CD4-positive, alpha-beta T cell treated with Interleukin-15 for 1 hour (primary cell): ENCODE data around the gene NSMF.

Source experiments
- DNase-seq: peaks from one replicate; pipeline ENCODE4 v3.0.0-alpha.2; 2020

The NSMF gene

DNA sequence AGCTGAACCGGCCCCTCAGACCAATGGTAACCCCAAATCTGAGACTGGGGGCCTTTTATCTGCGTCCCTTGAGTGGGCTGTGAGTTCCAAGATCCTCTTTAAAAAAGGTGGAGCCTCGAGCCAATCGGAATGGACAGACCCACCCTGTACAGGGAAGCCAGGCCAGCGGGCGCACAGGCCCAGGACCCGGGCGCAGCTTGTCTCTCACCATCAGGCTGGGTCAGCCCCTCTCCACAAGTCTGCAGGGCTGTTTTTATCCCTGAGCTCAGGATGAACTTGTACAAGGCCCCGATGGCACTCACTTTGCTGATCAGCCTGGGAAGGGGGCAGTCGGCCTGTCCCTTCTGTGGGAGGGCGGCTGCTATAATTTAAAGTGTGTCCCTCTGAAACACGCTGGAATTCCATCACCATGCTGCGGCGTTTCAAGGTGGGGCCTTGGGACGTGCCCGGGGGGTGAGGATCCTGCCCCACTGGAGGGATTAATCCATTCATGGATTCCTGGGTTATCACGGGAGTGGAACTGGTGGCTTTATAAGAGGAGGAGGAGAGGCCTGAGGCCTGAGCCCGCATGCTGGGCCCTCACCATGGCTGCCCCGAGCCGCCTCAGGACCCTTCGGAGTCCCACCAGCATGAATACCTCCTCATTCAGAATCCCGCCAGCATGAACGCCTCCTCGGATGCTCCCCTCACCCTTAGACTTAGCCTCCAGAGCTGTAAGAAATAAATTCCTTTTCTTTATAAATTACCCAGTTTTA lies 50.3 kb downstream of the NSMF start:
- no peak for DNase-seq

DNA sequence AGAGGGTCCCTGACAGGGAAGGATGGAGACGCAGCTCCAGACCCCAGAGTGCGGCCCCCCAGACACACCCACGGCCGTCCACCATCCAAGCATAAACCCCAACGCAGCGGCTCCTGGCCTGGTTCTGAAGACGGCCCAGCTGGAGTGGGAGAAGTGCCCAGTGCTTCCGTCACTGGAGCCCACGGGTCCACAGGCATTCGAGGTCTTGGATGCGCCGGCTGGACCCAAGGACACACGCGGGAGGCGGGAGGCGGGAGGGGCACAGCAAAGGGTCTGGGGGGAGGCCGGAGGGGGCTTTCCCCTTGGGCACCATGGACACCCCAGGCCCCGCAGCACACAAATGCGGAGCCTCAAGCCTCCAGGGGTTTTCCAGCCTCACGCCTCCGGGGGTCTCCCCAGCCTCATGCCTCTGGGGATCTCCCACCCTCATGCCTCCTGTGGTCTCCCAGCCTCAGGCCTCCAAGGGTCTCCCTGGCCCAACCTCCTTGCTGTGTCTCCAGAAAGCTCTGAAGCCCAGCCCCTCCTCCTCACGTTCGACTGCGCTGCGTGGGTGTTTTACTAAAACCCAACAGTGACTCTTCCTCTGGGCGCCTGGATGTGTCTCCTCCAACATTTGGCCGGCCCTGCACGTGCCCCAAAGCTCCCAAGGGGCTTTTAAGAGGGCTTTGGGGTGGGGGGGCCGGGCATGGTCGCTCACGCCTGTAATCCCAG lies 51.4 kb downstream of the NSMF start:
- no peak for DNase-seq

DNA sequence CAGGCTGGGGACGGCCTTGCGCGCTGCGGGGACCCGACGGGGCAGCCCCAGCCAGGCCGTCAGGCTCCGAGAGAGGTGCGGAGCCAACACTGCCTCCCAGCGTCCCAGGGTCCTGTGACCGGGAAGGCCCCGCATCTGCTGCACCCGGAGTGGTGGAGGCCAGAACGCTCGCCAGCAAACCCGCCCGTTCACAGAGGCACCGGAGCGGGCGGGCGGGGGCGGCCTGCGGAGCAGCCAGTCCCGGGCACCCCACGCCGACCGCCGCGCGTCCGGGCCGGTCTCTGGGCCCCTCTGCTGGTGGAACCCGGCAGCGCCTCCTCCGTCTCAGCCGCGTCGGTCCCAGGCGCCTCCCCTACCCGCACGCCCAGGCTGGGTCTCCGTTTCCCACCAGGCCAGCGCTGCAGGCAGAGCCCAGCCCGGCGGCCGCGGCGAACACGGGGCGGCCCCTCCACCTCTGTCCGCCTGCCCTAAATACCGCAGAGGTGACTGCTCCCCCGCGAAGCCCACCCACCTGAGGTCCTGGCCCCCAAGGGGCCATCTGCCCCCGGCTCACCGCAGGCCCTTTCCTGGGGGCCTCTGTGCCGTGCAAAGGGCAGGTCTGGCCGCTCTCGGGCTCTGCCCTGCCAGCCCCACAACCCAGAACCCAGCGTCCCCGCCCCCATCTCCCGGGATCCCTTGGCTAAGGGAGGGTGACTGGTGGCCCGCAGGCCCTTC lies 52.1 kb downstream of the NSMF start:
- DNase-seq, result peak; percentile 53

DNA sequence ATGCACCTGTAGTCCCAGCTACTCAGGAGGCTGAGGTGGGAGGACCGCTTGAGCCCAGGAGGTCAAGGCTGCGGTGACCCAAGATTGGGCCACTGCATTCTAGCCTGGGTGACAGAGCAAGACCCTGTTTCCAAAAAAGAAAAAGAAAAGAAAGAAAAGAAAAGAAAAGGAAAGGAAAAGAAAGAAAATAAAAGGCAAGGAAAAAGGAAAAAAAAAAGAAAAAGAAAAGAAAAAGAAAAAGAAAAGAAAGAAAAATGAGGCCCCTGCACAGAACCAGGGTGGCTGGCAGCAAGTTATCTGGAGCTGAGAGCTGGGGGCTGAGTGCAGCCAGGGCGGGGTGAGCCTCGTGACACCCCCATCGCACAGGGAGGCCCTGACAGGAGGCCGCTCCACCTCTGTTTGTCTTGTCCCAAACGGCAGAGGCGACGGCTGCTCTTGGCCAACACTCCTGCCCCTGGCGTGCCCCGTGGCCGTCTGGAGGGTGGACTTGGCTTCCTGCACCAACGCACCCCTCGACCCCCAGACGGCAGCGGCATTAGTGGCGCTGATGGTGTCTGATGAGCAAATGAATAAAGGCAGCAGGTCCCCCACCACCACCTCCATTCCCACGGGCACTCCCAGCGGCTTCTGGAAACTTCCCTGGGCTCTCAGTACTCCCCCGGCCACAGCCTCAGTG lies 52.9 kb downstream of the NSMF start:
- DNase-seq, result no peak

DNA sequence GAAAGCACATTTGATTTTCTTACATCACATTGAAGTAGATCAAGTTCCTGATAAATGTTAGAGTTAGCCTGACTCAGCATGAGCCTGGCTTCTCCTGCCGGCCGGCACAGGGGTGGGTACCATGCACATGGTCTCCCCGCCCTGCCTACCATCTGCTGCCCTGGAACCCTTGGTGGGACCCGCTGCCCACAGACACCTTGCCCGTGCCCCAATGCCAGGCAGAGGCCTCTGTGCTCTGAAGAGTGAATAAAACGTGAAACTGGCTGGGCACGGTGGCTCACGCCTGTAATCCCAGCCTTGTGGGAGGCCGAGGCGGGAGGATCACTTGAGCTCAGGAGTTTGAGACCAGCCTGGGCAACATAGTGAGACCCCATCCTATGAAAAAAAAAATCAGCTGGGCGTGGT lies 53.5 kb downstream of the NSMF start:
- DNase-seq, result no peak

DNA sequence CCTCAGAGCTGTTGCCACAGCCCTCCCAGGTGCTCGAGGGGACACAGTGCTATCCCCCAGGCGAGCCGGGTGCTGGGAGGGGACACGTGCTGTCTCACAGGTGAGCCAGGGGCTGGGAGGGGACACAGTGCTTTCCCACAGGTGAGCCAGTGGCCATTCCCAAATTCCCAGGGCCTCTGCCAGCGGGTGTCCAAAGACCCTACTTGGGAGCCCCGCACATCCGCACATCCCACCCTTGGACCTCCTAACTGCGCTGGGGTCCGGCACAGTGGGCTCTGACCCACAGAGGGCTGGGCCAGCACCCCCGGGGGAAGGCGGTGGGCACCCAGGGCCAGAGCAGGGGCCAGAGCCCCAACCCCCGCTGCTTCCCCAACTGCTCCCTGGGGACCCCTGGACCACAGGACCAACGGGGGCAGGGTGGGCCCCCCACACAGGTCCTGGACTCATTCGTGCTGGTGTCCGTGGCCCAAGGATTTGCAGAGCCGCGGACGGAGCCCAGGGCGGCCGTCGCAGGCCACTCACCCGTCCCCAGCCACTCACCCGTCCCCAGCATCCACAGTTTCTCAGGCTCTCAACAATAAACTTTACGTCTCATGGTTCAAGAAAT lies 54.1 kb downstream of the NSMF start:
- DNase-seq, result no peak

DNA sequence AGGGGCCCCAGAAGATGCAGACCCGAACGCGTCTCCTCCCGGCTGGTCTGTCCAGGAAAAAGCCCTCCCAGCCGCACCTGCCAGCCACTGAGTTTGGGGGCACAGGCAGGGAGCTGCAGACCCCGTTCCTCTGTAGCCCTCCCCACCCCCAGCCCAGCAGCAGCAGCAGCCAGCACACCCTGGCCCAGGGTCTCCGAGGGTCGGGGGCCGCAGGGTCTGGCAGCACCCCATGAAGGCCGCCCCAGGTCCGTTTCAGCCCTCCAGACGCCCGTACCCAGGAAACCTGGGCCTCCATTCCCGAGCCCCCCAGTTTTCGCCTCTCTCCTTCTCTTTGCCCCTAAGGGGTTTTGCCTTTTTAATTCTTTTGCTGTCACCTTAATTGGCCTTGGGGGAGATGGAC lies 55.9 kb downstream of the NSMF start:
- no peak for DNase-seq

DNA sequence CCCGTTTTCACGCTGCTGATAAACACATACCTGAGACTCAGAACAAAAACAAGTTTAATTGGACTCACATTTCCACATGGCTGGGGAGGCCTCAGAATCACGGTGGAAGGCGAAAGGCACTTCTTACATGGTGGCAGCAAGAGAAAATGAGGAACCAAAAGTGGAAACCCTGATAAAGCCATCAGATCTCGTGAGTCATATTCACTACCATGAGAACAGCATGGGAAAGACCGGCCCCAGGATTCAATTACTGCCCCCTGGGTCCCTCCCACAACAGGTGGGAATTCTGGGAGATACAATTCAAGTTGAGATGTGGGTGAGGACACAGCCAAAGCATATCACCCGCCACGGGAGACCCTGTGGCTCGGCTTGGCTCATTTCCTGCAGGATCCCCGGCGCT lies 56.4 kb downstream of the NSMF start:
- DNase-seq, result no peak

DNA sequence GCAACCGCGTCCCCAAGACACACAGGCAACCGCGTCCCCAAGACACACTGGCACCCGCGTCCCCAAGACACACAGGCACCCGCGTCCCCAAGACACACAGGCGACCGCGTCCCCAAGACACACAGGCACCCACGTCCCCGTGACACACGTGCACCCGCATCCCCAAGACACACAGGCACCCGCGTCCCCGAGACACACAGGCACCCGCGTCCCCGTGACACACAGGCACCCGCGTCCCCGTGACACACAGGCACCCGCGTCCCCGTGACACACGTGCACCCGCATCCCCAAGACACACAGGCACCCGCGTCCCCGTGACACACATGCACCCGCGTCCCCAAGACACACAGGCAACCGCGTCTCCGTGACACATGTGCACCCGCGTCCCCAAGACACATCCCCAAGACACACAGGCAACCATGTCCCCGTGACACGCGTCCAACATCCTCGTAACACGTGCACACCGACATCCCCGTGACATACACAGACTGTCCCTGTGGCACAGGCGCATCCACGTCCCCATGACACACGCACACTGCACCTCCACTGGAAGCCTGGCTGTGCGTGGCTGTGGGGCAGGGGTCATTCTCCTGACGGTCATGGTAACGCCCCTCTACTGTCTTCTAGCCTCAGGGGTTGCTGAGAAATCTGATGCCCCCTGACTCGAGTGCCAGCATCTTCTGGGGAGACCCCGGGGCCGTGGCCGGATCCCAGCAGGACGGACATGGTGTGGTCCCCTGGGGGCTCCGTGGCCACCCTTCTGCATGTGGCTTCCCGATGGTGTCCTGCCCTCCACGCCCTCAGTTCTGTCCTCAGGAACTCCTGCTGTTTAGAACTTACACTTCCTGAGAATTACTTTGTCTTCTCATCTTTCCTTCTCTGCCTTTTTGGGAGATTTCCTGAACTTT lies 60.3 kb downstream of the NSMF start:
- no peak for DNase-seq

DNA sequence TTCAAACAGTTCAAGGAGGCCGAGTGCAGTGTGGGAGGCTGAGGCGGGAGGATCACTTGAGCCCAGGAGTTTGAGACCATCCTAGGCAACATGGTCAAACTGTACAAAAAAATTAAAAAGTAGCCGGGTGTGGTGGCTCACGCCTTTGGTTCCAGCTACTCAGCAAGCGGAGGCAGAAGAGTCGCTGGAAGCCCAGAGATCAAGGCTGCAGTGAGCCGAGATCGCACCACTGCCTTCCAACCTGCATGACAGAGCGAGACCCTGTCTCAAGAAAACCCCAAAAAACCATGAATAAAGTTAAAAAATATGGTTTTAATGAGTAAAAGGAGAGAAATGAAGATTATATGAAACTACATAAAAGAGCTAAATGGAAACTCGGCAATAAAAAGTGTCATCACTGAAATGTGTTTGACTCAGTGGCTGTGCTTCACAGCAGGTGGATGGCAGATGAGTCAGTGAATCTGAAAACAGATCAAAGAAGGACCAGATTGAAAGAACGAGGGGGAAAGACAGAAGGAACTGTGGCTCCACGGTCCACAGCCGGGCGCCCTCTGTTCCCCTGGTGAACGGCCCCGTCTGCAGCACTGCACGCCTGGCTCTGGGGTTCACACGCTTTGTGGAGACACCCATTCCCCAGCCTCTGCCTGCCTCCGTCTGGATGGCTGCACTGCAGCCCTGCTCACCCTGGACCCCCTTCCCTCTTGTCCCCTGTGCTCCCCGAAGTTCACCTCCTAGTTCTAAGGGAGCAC lies 61.3 kb downstream of the NSMF start:
- no peak for DNase-seq
